Hematopoietic multipotent progenitor cell treated with erythropoietin and hydrocortisone succinate and interleukin-3 and kit ligand, for 15 days (in vitro differentiated cells): Measurements from ENCODE around the gene SELPLG.
A peak's percentile ranks its signal among the peaks of the same experiment; 100 is the strongest.
"Not testable (repeated sequence)": the region's sequence is repeated elsewhere in the genome, so short reads cannot be mapped to it uniquely, and the experiment has no call there.

Experiments used
- DNase-seq: peaks from one replicate; pipeline ENCODE4 v3.0.0-alpha.2; 2015; ENCODE audit warnings: low spot score

SELPLG gene

DNA sequence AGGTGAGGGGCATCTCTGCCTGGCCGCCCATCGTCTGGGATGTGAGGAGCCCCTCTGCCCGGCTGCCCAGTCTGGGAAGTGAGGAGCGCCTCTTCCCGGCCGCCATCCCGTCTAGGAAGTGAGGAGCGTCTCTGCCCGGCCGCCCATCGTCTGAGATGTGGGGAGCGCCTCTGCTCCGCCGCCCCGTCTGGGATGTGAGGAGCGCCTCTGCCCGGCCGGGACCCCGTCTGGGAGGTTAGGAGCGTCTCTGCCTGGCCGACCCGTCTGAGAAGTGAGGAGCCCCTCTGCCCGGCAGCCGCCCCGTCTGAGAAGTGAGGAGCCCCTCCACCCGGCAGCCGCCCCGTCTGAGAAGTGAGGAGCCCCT is 22.1 kb upstream of the SELPLG start:
- DNase-seq: not testable (repeated sequence)

DNA sequence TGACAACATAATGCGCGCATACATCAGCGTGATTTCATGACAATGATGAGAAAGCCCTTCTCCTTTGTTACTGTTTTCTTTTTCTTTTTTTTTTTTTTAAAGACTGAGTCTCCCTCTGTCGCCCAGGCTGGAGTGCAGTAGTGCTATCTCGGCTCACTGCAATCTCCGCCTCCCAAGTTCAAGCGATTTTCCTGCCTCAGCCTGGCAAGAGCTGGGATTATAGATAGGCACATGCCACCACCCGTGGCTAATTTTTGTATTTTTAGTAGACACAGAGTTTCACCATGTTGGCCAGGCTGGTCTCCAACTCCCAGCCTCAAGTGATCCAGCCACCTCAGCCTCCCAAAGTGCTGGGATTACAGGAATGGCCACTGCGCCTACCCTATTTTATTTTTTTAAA is 20.9 kb upstream of the SELPLG start:
- not testable (repeated sequence) for DNase-seq

DNA sequence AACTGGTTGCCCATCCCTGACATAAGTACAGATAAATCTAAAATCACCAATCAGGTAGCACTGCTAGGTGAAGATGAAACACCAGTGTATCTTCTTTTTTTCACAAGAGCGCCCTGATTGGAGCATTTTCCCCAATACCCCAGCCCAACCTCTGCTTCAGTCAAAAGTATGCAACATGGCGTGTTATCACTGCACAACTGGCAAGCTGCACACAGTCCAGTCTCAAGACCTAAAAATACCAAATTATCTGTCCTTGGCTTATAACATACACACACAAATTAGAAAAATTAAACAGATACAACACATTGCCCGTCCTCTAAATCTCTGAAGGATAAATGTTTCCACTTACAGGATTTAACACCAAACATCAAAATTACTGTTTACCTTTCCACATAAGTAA is 20.2 kb upstream of the SELPLG start:
- no peak for DNase-seq

DNA sequence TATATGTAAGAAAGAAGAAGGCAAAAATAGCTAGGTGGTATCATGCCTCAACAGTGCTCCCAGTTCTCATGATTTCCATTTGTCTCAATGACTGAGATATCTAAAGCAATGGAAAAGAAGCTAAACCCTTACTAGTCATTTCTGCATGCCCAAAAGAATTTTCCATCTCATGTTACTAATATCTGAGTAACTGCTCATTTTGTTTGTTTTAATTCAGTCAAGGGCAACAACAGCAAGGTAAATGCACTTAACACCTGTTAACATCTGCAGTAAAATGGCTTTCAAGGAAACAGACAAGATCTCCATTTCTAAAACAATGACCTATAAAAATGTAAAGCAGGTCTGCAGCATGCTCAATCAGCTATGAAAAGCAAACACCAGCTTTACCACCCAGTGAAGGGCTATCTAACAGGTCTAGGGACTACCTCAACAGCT is 19.4 kb upstream of the SELPLG start:
- no peak for DNase-seq

DNA sequence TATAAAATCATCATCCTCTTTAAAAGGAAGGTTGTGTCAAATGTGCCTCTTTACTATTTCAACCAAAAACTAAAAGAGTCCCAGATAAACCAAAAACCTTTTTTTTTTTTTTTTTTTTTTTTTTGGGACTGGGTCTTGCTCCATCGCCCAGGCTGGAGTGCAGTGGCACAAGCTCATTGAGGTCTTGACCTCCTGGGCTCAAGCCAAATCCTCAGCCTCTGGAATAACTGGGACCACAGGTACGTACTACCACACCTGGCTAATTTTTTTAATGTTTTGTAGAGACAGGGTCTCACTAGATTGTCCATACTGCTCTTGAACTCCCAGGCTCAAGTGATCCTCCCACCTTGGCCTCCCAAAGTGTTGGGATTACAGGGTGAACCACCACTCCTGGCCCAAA is 16.4 kb upstream of the SELPLG start:
- no peak for DNase-seq

DNA sequence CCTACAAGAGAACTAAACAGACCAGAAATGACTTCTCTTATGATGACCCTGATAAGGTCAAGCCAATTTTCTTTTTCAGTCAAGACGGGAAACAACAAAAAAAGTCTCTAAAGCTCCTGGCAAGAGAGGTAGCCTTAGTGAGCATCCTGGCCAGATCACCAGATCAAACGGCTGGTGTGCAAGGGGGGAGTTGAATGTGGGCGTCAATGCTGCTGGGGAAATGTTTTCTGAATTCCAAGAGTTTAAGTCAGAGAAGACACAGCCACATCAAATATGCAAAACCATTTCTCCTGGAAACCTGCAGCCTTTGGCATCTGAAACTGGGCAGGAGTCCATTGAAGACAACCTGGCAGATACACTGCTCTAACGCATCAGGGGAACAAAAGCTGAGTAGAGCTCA is 16.0 kb upstream of the SELPLG start:
- DNase-seq: no peak

DNA sequence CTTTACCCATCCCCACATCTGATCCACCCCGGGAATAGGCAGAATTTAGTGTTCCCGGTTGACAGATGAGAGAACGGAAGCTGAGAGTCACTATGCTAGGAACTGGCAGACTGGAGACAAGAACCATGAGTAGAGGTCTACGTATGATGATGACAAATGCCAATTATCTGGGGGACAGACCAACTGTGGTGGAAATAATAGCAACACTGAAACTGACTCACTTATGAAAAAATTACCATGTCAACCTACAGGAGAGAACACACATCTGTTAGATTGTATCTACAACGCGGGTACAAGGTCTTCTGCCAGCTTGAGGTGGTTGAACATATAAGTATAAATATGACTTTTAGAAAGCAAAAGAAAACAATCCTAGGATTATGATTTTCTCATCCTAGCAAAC is 15.4 kb upstream of the SELPLG start:
- DNase-seq: no peak

DNA sequence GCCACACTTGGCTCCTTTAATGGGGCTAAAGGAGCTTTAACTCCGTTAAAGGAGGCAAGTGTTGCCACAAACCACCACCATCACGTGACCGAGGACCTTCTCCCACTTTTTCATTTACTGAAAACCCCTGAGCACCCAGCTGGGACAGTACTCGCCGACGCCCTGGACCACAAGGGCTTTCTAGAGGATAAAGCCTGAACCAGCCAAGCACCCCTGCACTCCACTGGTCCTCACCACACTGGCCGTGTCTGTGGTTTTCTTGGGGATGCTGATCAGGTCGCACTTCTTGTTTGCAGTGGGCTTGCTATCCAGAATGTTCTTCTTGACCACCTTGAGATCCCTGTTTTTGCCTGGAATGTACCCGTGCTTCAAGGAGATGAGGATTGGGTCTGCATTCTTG is 14.7 kb upstream of the SELPLG start:
- DNase-seq: no peak

DNA sequence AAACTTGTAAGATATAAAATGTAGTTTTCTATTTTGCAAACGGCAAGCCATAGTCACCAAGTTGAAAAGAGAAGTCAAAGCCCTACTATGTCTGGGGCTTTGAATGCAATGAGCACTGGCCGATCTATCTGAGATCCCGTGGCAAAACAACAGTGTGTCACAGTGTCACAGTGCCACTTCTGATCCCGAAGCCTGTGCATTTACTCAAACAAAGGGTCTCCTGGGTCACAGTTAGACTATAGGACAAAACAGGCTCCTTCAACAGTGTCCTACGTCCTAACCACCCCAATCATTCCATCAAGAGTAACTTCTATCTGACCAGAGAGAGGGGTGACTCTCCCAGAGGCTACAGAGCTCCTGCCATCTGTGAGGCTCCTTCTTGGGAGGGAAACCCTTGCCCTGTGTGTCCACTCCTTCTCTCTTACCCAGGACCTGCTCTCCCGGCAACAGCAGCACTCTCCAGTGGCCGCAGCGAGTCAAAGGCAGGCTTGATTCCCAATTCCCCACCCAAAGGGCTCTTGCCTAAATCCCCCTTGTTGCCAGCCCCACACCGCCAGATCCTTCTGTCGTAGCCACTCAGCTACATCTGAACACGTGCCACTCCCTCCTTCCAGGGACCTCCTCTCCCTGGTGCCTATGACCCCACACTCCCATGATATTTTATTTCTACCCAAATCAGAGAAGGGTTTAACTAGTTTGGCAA is 14.0 kb upstream of the SELPLG start:
- DNase-seq: no peak

DNA sequence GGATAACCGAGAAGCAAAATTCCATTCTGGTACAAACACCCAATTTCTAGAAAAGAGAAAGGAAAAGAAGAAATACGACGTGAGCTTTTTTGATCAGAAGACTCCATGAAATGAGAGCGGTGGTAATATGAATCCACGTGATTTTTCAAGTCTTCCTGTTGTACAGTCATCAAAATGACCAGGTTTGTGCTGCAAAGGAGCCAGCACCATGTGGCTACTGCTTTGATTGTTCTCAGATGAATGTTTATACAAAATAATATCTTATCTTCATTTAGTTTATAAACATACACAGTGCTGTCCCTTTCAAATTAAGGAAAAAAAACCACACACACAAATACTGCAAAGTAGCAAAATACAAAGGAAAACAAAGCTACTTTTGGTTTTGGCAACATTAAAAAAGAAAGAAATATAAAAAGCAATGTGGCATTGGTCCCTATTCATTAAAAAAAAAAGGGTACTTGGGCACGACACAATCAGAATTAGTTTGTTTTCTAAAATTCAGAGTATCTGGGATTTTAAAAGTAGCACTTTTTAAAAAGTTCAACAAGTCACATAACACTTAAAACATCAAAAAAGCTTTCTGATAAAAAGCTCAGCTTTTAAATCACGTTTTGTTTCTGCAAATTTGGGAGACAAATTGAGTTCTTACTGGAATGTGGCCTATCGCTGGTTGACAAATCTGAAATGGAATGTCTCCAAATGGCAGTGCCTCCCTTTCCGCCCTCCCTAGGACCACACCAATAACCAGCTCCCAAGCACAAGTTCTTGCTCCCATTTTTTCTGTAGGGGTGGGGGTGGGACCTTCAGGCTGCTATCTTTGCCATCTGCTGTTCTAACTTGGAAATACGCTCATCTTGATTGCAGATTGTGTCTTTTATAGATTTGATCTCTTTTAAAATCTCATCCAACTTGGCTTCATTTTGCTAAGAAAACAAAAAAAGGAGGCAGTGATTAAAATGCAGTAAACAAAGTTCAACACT is 13.2 kb upstream of the SELPLG start:
- no peak for DNase-seq

DNA sequence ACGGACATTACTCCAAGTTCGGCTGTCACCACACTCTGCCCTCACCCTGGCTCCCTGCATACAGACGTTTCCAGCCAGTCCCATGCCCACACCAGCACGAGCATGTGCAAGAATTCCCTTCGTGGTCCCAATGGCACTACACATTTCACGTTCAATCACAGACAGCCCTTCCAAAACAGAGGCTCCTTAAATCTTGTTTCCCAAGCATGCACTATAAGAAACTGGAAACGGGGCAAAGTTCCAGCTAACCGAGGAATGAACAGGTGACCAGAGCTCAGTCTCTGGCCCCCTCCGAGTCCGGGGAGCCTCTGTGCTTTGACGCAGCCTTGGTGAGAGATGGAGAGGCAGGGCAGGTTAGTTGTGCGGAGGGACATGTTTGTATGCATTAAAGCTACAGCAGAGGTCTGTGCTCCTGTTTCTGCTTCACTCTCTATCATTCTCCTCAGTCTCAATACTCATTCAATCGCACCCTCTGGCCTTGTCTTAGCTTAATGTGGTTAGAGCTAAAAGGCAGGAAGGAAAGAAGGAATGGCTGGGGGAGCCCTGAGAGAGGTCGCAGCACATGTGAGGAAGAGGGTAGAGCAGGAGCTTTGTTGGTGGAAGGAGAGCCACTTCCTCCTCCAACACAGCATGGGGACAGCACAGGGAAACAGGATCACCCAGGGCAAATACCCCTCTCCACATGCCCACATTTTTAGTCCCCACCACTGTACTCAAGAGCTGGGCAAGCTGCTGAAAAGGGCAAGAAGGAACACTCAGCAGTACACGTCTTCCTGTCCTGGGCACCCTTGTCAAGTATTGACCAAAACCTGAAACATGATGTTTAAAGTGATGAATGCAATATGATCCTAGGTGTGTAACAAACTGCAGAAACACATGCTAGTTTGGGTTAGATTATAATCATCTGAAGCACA is 12.2 kb upstream of the SELPLG start:
- DNase-seq: no peak

DNA sequence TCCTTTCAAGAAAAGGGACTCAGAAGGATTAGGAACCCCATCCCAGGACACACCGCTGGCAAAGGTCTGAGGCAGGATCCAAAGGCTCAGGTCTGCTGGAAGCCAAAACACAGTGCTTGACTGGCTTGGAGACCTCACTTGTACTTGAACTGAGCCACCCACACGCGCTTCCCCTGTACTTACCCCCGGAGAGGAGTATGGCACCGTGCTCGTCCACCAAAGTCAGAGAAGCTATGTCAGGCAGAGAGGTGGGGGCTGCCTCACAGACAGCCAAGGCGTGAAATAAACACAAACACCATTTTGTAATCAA is 11.1 kb upstream of the SELPLG start:
- no peak for DNase-seq

DNA sequence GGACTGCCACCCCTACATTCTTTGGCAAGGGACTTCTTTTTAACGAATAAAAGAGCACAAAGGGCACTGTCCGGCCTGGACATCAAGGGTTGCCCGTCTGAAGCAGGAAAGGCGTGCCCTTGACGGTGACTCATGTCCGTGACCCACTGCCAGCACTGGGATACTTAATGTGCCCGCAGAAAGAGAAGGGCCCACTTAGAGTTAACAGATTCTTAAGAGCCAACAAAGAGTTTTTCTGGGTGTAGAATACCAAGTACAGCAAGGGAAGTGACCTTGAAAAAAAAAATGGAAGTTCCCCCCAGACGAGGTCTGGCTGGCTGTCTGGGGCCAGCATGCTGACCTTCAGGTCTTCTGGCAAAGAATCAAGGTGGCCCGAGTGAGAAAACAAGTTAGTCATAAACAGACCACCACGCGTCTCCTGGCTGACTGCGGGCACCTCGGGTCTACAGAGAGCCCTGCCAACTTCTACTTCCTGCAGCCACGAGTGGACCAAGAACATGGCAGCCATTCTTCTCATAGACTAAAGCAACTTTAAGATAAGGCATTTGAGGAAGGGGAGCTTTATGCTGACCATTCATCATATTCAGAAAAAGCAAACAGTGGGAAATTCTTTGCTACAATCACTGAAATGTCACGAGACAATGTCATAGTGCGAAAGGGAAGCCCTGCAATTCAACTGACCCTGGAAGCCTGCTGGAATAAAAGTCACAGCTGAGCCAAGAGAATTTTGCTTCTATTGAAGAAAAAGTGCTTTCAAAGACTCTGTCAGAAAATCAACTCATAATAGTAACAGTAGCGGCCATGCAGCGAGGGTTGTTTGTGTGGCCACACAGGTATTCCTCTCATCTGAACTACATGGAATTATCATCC is 10.5 kb upstream of the SELPLG start:
- no peak for DNase-seq

DNA sequence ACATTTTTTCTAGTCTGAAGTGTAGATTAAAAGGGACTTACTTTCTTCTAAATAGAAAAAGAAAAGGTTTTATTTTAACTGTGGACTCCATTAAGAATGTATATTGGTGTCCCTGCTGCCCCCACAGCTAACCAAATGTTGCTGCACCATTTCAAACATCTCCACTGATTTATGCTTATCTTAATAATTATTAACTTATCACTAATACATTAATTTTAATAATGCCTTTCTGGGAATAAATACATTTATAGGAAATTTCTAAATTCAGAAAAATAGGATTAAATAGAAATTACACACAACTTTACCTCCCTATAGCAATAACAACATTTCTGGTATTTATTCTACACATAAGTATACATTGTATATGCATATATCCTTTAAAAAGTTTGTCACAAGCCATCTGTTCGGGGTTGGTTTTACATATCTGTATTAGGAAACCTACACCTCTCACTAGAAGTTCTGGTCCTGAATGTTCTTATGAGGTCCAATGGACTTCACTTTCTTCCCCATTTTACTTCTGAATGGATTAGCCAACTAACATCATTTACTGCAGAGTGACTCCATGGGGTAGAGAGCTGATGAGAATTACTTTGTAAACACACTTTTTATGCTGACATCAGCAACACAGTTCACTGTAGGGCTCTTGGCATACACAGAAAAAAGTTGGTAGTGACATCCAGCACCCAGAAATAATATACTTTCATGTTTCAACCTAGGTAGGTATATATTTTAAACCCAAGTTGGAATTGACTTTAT is 9.4 kb upstream of the SELPLG start:
- no peak for DNase-seq

DNA sequence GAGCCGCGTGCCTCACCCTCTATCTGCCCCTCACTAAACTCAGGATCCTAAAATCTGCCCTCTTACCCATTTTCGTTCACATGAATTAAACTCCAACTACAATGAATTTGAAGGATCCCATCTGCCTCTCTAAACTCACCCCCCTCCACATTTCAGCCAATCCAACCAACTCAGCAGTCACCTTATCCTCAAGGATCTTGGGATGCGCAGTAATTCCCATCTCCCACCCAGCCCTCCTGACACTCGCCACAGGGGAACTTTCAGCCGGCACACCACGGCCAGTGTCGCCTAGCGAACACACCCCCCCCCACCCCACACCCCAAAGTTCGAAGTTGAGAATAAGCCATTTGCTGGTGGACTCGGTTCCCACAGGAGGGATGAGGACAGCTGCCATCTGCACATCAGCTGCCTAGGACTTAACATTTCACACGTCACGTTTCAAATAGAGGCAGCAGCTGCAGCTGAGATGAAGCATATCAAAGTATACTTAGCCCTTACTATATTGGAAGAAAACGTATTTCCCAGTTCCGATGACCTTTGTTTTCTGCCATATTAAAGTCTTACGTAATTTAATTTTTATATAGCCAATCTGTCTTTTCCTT is 8.7 kb upstream of the SELPLG start:
- DNase-seq: no peak

DNA sequence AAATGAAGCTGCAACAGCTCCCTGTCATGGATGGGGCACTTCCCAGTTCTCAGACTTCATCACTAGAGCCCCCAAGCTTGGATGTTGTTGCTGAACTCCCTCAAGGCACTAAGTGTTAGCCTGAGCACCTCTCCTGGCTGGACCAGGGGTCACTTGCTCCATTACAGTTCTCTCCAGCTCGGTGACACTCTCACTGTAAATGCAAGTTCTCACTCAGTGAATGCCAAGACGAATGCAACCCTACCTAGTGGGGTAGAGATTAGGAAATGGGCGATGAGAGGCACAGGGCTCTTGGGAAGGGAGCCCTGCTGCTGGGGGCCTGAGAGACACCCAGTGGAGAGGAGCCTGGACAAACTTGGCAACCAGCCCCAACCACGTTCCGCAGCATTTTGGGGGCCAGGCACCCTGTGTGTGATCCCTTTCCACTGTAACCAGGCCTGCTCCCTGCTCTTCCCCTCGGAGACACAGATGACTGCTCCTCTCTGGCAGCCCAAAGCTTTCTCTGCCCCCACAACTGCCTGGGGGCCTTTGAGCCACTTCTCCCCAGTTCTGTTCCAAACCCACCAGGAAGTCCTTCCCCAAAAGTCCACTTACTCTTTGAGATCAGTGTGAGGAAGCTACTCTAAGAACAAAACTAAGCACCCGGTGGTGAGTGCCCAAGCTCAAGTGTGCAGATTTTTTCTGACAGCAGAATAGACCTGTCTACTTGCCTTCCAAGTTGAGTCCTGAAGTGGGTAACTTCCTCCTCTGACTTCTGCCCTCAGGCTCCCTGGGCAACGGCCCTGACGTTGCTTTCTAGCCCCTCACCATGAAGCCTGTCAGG is 8.0 kb upstream of the SELPLG start:
- no peak for DNase-seq

DNA sequence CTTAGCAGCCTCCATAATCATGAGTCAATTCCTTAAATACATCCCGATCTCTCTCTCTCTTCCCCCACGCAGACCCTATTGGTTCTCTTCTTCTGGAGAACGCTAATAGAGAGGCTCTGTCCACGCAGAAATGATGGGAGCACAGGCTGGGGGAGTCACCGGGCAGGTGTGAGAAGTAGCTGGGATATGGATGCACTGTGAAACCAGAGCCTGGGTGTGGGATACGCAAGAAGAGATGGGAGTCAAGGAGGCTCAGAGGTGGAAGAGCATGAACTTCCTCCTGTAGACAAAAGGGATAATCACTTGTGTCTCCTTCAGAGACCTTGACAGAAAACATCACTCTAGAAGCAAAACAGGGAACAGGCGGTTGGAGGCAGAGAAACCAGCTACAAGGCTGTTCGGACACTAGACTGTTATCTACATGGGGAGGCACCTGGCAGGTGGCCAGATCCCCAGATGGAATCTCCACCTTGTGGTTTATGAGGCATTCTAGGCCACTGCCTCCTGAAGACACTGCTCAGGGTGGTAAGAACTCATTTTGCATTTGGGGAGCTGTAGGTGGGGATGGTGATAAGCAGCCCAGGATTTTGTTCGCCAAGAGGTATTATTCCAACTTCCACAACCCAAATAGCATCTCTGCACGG is 7.2 kb upstream of the SELPLG start:
- DNase-seq: peak; percentile 63

DNA sequence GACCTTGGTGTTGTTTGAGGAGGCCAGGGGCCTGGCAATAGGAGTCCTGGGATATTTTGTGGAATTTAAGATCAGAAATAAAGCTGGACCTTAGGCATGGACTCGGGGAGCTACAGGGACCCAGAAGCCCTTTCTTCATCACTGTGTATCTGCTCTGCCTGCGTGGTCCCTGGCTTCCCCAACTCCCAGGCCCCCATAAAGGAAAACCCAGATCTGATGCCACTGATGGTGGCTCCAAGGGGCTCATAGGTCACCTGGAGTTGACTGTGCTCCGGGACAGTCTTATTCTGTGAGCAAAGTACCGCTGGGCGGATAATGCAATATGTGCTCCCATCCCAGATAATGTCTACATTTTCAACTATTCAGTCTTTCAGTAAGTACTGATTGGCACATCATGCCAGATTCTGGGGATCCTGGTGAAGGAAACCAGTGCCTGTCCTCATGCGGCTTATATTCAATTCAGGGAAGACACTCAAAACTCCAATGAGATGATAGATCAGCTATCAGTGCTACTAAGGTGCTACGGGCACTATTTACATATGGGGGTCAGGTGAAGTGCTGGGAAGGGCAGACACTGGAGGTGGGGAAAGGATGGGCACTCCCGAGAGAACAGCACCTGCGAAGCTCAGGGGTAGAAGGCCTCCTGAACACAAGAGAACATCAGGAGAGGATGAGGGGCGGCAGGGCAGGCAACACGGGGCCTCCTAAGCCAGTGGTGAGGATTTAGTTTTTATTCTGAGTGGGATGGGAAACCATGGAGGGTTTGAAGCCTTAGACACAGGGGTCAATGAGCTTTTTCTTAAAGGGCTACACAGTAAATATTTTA is 5.5 kb upstream of the SELPLG start:
- DNase-seq: no peak
